IMR-90 (cell line): ENCODE results near the gene MORN5. TPM values are rescaled to one million over a fixed set of nuclear protein-coding genes. Genes with fewer than 3 reads are reported as not detected.

Source experiments
- ATAC-seq: fragments of 200-7000 bp; cut with Tn5 transposase; 2 replicates; pipeline ENCODE4 v1.9.1; 2020; ENCODE audit warnings: low read depth, mild to moderate bottlenecking, moderate library complexity
- BruUV-seq: library from RNA; stranded (reverse); fragments of 400-500 nt; replicated peaks from 2 replicates; lab custom pipeline; 2021; lab: Mats Ljungman, UMichigan
- CTCF ChIA-PET: fragments of 300-600 bp; formaldehyde crosslinking; extraction: SDS; loops from one replicate; lab custom pipeline; 2021; ENCODE audit warnings: antibody characterized with exemption; lab: Yijun Ruan, JAX
- POLR2A ChIA-PET: fragments of 300-600 bp; sonication (Branson Sonifier 250); formaldehyde crosslinking; loops from one replicate; lab custom pipeline; 2022; ENCODE audit warnings: antibody characterized with exemption; ENCODE audit not compliant: unreplicated experiment; lab: Charles Lee
- DNase-seq: peaks from one replicate; pipeline ENCODE4 v3.0.0; 2013
- H2AFZ ChIP-seq: replicated peaks from 2 replicates; pipeline ENCODE3; 2013; ENCODE audit warnings: low read length, mild to moderate bottlenecking; ENCODE audit not compliant: poor library complexity
- H2AK5ac ChIP-seq: 2 replicates; pipeline ENCODE4 v1.6.1; 2013; ENCODE audit warnings: low read depth, low read length, inconsistent platforms
- H2AK9ac ChIP-seq: replicated peaks from 2 replicates; pipeline ENCODE3; 2013; ENCODE audit warnings: mild to moderate bottlenecking, low read depth, low read length, moderate library complexity; ENCODE audit not compliant: poor library complexity
- H2BK120ac ChIP-seq: 2 replicates; pipeline ENCODE4 v1.6.1; 2013; ENCODE audit warnings: low read depth, low read length, inconsistent platforms
- H2BK15ac ChIP-seq: 3 replicates; pipeline ENCODE4 v1.6.1; 2013; ENCODE audit warnings: low read depth, low read length, inconsistent platforms
- H2BK20ac ChIP-seq: 2 replicates; pipeline ENCODE4 v1.6.1; 2013; ENCODE audit warnings: low read depth, mild to moderate bottlenecking, inconsistent platforms, low read length, moderate library complexity
- H2BK5ac ChIP-seq: 2 replicates; pipeline ENCODE4 v1.6.1; 2013; ENCODE audit warnings: mild to moderate bottlenecking, low read depth, low read length, inconsistent platforms; ENCODE audit not compliant: poor library complexity, severe bottlenecking
- H3K14ac ChIP-seq: replicated peaks from 2 replicates; pipeline ENCODE4 v1.6.1; 2013; ENCODE audit warnings: low read depth, low read length, inconsistent platforms
- H3K18ac ChIP-seq: 2 replicates; pipeline ENCODE4 v1.6.1; 2013; ENCODE audit warnings: low read depth, low read length, control low read depth
- H3K23ac ChIP-seq: 2 replicates; pipeline ENCODE4 v1.6.1; 2013; ENCODE audit warnings: low read depth, low read length, inconsistent platforms
- H3K27ac ChIP-seq: 2 replicates; pipeline ENCODE4 v1.5.1; 2013; ENCODE audit warnings: mild to moderate bottlenecking, control low read depth, low read length; ENCODE audit not compliant: insufficient read depth
- H3K27me3 ChIP-seq: 2 replicates; pipeline ENCODE4 v1.6.1; 2013; ENCODE audit warnings: low read length; ENCODE audit not compliant: control insufficient read depth, insufficient read depth
- H3K36me3 ChIP-seq: 2 replicates; pipeline ENCODE4 v1.6.1; 2013; ENCODE audit warnings: low read length, mixed read lengths; ENCODE audit not compliant: control insufficient read depth, insufficient read depth
- H3K4ac ChIP-seq: 2 replicates; pipeline ENCODE4 v1.6.1; 2013; ENCODE audit warnings: low read depth, low read length, inconsistent platforms
- H3K4me1 ChIP-seq: 2 replicates; pipeline ENCODE4 v1.6.1; 2013; ENCODE audit warnings: low read length, mixed read lengths; ENCODE audit not compliant: control insufficient read depth, insufficient read depth
- H3K4me2 ChIP-seq: 2 replicates; pipeline ENCODE4 v1.6.1; 2013; ENCODE audit warnings: low read depth, mild to moderate bottlenecking, control low read depth, low read length, moderate library complexity
- H3K4me3 ChIP-seq: 2 replicates; pipeline ENCODE4 v1.5.1; 2013; ENCODE audit warnings: low read depth, mild to moderate bottlenecking, control low read depth, low read length, moderate library complexity; ENCODE audit not compliant: insufficient read depth
- H3K56ac ChIP-seq: 2 replicates; pipeline ENCODE4 v1.6.1; 2013; ENCODE audit warnings: low read length, inconsistent platforms; ENCODE audit not compliant: insufficient read depth; ENCODE audit errors: extremely low read depth
- H3K79me1 ChIP-seq, 2 experiments: 2 replicates each; pipeline ENCODE4 v1.6.1; 2013; ENCODE audit warnings: low read length in 2 of 2, inconsistent platforms in 1 of 2, low read depth in 1 of 2
- H3K9ac ChIP-seq: 2 replicates; pipeline ENCODE4 v1.6.1; 2013; ENCODE audit warnings: low read depth, low read length, control low read depth
- H3K9me1 ChIP-seq: 2 replicates; pipeline ENCODE4 v1.6.1; 2013; ENCODE audit warnings: low read length, inconsistent platforms; ENCODE audit not compliant: insufficient read depth
- H3K9me3 ChIP-seq: 2 replicates; pipeline ENCODE4 v1.6.1; 2013; ENCODE audit warnings: low read length; ENCODE audit not compliant: control insufficient read depth, insufficient read depth
- H4K20me1 ChIP-seq: 2 replicates; pipeline ENCODE4 v1.6.1; 2013; ENCODE audit warnings: low read length, inconsistent platforms; ENCODE audit not compliant: insufficient read depth
- H4K5ac ChIP-seq: 2 replicates; pipeline ENCODE4 v1.6.1; 2013; ENCODE audit warnings: mild to moderate bottlenecking, low read depth, low read length, control low read depth
- H4K8ac ChIP-seq, 2 experiments: 2 replicates each; pipeline ENCODE4 v1.6.1; 2013; ENCODE audit warnings: low read depth in 2 of 2, low read length in 2 of 2, control low read depth in 1 of 2, inconsistent platforms in 1 of 2
- H4K91ac ChIP-seq: 2 replicates; pipeline ENCODE4 v1.6.1; 2013; ENCODE audit warnings: low read depth, low read length, inconsistent platforms; ENCODE audit not compliant: insufficient read depth
- BHLHE40 ChIP-seq: fragments of 150-350 bp; IDR thresholded peaks from 2 replicates; pipeline ENCODE4 v1.6.1; 2016; ENCODE audit warnings: mild to moderate bottlenecking, low read depth, low read length
- CEBPB ChIP-seq: IDR thresholded peaks from 2 replicates; pipeline ENCODE4 v1.6.1; 2012; ENCODE audit warnings: low read depth, low read length, improper control_type of control experiment
- CTCF ChIP-seq: conservative IDR thresholded peaks from 2 replicates; pipeline ENCODE4 v1.5.1; 2012; ENCODE audit warnings: mild to moderate bottlenecking, low read depth, low read length, improper control_type of control experiment
- ELK1 ChIP-seq: fragments of 150-350 bp; IDR thresholded peaks from 2 replicates; pipeline ENCODE4 v1.6.1; 2016; ENCODE audit warnings: low read depth, mild to moderate bottlenecking, low read length, moderate library complexity, borderline replicate concordance
- FOS ChIP-seq: fragments of 150-350 bp; IDR thresholded peaks from 2 replicates; pipeline ENCODE4 v1.6.1; 2016; ENCODE audit warnings: low read depth, low read length
- MAFK ChIP-seq: IDR thresholded peaks from 2 replicates; pipeline ENCODE4 v1.6.1; 2012; ENCODE audit warnings: low read depth, low read length, improper control_type of control experiment
- MAZ ChIP-seq: IDR thresholded peaks from 2 replicates; pipeline ENCODE4 v1.6.1; 2012; ENCODE audit warnings: low read depth, mild to moderate bottlenecking, low read length, improper control_type of control experiment, moderate library complexity, borderline replicate concordance
- MXI1 ChIP-seq: IDR thresholded peaks from 2 replicates; pipeline ENCODE4 v1.6.1; 2012; ENCODE audit warnings: low read depth, mild to moderate bottlenecking, low read length, moderate library complexity, borderline replicate concordance
- NFE2L2 ChIP-seq: fragments of 150-350 bp; IDR thresholded peaks from 2 replicates; pipeline ENCODE4 v1.6.1; 2016; ENCODE audit warnings: low read depth, mild to moderate bottlenecking, low read length
- POLR2A ChIP-seq: IDR thresholded peaks from 2 replicates; pipeline ENCODE4 v1.6.1; 2012; ENCODE audit warnings: mild to moderate bottlenecking, low read depth, low read length
- RAD21 ChIP-seq: IDR thresholded peaks from 2 replicates; pipeline ENCODE4 v1.6.1; 2012; ENCODE audit warnings: low read length, improper control_type of control experiment
- RCOR1 ChIP-seq: IDR thresholded peaks from 2 replicates; pipeline ENCODE4 v1.6.1; 2012; ENCODE audit warnings: mild to moderate bottlenecking, low read length, improper control_type of control experiment; ENCODE audit not compliant: insufficient replicate concordance
- RFX5 ChIP-seq: IDR thresholded peaks from 2 replicates; pipeline ENCODE4 v1.8.0; 2012; ENCODE audit warnings: low read depth, mild to moderate bottlenecking, low read length, moderate library complexity
- SMC3 ChIP-seq: fragments of 150-350 bp; IDR thresholded peaks from 2 replicates; pipeline ENCODE4 v1.6.1; 2016; ENCODE audit warnings: low read depth, mild to moderate bottlenecking, antibody characterized with exemption, low read length, moderate library complexity
- USF2 ChIP-seq: fragments of 150-350 bp; IDR thresholded peaks from 2 replicates; pipeline ENCODE4 v1.6.1; 2017; ENCODE audit warnings: mild to moderate bottlenecking, antibody characterized with exemption, low read length, low read depth
- WGBS, 2 experiments: methylation state at CpG; one replicate each; pipeline versions ENCODE4 v1.1.5 to v1.1.7; 2013; ENCODE audit warnings: missing lambda C conversion rate in 2 of 2; ENCODE audit not compliant: insufficient read length in 1 of 2; ENCODE audit errors: extremely low coverage in 2 of 2; 5-methylcytosine and 5-hydroxymethylcytosine counted together
- dilution Hi-C: fragments of 300-500 bp; cut with HindIII; formaldehyde crosslinking; loops from one replicate; pipeline ENCODE4 v1.14.3; 2018; ENCODE audit warnings: low sequenced_read_pairs; ENCODE audit not compliant: unreplicated experiment
- in situ Hi-C: fragments of 300-500 bp; cut with MboI; formaldehyde crosslinking; loops from 3 replicates; pipeline ENCODE4 v1.14.3; 2019; ENCODE audit warnings: low sequenced_read_pairs, inconsistent platforms, mixed read lengths
- intact Hi-C: fragments of 100-400 bp; cut with micrococcal nuclease; formaldehyde crosslinking; loops from 2 replicates; pipeline ENCODE4 v1.10.0; 2022
- polyA plus RNA-seq, 3 experiments: library from polyadenylated mRNA; depleted of rRNA; stranded (reverse); fragments of >200 nt; gene quantifications; 2 replicates each; pipeline ENCODE4 v1.2.3, GENCODE V29; 2012; ENCODE audit warnings: low replicate concordance in 1 of 3
- total RNA-seq: library from RNA; depleted of rRNA; stranded (reverse); fragments of >200 nt; gene quantifications from 2 replicates; pipeline ENCODE4 v1.2.3, GENCODE V29; 2012

Gene MORN5
- total and polyA plus RNA-seq, 2 of the 4 experiments (the other 2 are of a cell fraction): not detected

GRCh38 chr9:122227575-122227900 is 67.8 kb downstream of the MORN5 start:
- no peak for DNase-seq
- no peak overlapping the region for H3K18ac ChIP-seq
- H3K4me1 ChIP-seq: no peaks in the 10 kb centered on the region; the same call in 1 of the 2 replicates
- peaks cover 2% of the 10 kb centered on the region; the same call in 1 of the 2 replicates for H3K9me3 ChIP-seq
- ChIA-PET POLR2A (no interaction called here), CTCF (no interaction called here)
- H3K23ac ChIP-seq: peak overlapping the region; percentile 82; the same call in 1 of the 2 replicates
- no peak overlapping the region for H4K91ac ChIP-seq
- H2BK15ac ChIP-seq: no peak overlapping the region
- peaks cover 12% of the 10 kb centered on the region; the same call in 1 of the 2 replicates for H4K20me1 ChIP-seq
- H3K27me3 ChIP-seq: peaks cover 91% of the 10 kb centered on the region
- no peak overlapping the region for H2AK5ac ChIP-seq
- intact Hi-C loops: no loop called here
- H3K56ac ChIP-seq: no peak overlapping the region
- no TSS peak for BruUV-seq
- TF ChIP-seq SMC3 (no peak), MAFK (no peak), RAD21 (no peak), NFE2L2 (no peak), MAZ (no peak), MXI1 (no peak), ELK1 (no peak), POLR2A (no peak), RCOR1 (no peak), CTCF (no peak), BHLHE40 (no peak), USF2 (no peak), CEBPB (no peak), FOS (no peak), RFX5 (no peak)
- dilution Hi-C loops: no loop called here
- H3K9me1 ChIP-seq: 0 out of 2 replicates have a peak, but pooled peaks cover 4% of the 10 kb centered on the region
- H2AFZ ChIP-seq: no peak overlapping the region
- no peak overlapping the region for H3K9ac ChIP-seq
- H3K27ac ChIP-seq: no peak overlapping the region
- no peak overlapping the region for H4K5ac ChIP-seq
- no peak overlapping the region for H2BK5ac ChIP-seq
- no peak for ATAC-seq
- no peak overlapping the region for H3K4me2 ChIP-seq
- no peak overlapping the region for H3K4ac ChIP-seq
- no peak overlapping the region for H3K4me3 ChIP-seq
- H3K14ac ChIP-seq: no peak overlapping the region
- H3K36me3 ChIP-seq: no peaks in the 10 kb centered on the region
- no CpG with 5 or more reads among the region's 10 CpGs for WGBS, 2 experiments
- no peak overlapping the region for H2BK120ac ChIP-seq
- H4K8ac ChIP-seq: no peak overlapping the region
- in situ Hi-C loops: no loop called here
- no peaks in the 10 kb centered on the region for H3K79me1 ChIP-seq
- no peak overlapping the region for H2AK9ac ChIP-seq
- no peak overlapping the region for H2BK20ac ChIP-seq
